Adipose tissue (tissue), 3 donors: Measurements from ENCODE around the gene RARB. TPM values are rescaled to one million over a fixed set of nuclear protein-coding genes. Genes with fewer than 3 reads are reported as not detected.

Source experiments
- H3K27ac ChIP-seq: one replicate; pipeline ENCODE4 v1.5.1; 2013; ENCODE audit warnings: low read depth, low read length
- WGBS, 3 donors: extraction: QIAGEN DNeasy Blood & Tissue Kit; methylation state at CpG; one replicate each; pipeline ENCODE4 v1.1.7; 2013; 5-methylcytosine and 5-hydroxymethylcytosine counted together
- polyA plus RNA-seq, 3 donors: library from polyadenylated mRNA; stranded (reverse); fragments of 200-250 nt; gene quantifications; one replicate each; pipeline ENCODE4 v1.2.3, GENCODE V29; 2013
- donor health status: healthy with polysubstance abuse.
- donor health status: Bipolar disorder and iron deficiency.
- donor health status: healthy.

RARB gene
- polyA plus RNA-seq, 3 donors: 0.75 to 4.7 (median 3.0) TPM

DNA sequence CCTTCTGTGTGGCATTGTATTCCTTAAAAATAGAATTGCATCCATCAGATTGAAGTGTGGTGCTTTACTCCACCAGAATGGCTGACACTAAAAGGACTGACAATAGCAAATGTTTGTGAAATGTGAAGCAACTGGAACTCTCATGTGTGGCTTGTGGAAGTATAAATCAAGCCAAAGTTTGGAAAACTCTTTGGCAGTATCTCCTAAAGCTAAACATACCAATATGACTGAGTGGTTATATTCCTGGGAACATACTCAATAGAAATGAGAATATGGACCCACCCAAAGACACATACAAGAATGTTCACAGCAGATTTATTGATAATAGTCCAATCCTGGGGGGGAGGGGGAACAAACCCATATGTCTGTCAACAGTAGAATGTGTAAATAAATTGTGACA, 87.1 kb downstream of the RARB start:
- no peak overlapping the region for H3K27ac ChIP-seq

DNA sequence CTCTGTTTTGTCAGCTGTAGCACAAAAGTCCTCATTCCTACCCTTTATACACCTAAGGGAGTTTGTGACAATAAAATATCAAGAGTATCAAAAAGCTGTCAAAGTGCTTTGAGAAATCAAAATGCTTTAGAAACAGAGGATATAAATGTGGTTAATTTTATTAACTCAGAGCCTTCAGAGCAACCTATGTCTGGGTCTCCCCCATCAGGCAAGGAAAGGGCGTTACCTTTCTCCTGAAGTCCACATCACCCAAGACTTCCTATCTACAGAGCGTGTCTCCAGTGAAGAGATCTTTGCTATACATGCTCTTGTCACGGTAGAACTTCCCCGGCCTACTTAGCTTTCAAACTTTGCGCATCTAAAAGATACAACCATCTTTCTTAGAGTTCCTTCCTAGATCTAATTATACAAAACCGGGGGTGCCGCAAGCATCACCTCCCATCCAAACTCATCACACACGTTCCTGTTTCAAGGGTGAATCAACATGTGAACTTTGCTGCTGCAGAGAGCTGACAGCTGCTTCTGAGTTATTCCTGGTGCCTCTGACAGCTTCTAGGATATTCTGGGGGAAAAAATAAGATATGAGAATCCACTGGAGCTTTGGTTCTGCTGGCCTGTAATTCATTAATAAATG, 93.0 kb downstream of the RARB start:
- no peak overlapping the region for H3K27ac ChIP-seq
- WGBS, 3 donors: 88 to 91% (median 90%) methylated on average over 8 of the region's 8 CpGs

DNA sequence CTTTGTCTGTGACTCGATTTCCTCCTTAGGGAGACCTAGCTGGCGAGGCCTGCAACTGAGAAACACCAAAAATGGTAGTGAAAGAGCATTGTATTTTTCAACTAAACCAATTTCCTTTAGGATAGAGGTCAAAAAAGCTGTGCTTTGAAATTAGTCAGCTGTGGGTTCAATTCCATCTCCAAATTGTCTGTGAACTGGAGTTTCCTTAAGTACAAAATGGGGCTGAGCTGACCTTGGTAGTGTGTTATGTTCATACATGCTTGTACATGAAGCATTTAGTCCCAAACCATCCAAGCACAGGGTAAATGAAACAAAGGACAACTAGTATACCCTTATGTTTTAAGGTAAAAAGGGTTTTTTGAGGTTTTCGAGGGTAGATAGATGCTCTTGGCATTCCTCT, 99.3 kb downstream of the RARB start:
- 81 to 84% (median 83%) methylated on average over 3 of the region's 3 CpGs for WGBS, 3 donors
- no peak overlapping the region for H3K27ac ChIP-seq

DNA sequence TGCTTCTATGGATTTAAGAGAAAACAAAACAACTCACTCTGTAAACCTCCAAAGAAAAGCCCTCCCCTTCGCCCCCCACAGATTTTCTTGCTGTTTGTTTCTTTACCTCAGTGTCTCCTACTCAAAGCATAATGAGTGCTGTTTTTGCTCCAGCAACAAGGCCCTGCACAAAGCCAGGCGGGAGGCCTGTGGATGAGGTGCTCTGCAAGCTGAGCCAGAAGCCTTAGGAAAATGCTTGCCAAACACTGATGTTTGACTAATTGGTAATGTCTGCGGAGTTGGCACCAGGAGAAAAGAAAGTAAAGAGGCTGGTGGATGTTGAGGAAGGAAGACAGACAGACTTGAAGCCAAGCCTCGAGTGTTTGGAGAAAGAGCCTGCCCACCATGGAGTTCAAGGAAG, 99.7 kb downstream of the RARB start:
- no peak overlapping the region for H3K27ac ChIP-seq
- 59 to 75% (median 69%) methylated on average over 4 of the region's 4 CpGs for WGBS, 3 donors

DNA sequence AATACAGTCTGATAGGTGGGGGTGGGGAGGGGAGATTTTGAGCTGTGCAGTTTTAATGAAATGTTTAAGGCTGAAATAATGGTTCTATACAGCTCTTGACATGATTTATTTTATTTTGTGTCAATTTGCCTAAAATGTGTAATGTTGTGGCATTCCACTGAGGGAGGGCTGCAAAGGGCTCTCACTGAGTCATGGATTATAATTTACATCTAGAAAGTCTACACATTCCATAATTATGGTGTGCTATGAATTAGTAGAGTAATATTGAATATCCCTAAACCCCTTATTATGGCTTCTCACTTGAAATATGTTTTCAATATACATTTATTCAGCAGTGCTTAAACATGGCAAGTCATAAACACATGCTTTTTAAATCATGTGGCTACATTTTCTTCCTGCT, 103.9 kb downstream of the RARB start:
- H3K27ac ChIP-seq: no peak overlapping the region

DNA sequence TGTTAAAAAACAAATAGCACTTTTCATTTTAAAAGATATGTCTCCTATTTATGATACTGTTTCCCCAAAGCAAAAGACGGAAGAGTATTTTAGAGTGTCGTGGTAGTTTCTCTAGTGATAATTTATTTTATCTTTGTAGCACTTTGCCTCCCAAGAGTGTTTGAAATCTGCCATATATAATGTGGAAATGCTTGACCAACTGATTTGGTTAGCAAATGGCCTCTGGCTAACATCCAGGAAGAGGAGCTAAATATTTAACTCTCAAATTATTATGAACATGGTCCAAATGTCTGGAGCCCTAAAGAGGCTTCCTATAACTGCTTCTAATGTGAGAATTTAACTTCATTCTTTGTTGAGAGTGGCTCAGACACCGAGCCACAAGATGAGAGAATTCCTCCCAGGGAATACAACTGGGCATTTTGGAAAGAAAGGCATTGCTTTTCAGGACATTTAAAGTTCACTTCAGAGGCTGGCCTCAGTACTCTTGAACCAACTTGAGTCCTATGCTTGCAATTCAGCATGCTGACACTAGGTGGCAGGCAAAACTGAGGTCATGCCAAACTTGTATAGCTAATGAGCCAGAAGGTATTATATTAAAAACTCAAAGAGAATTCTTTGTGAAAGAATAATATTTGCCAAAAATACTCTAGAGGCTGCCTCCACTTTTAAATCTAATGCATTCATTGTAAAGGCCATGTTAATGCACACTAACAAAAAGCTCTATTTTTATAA, 104.5 kb downstream of the RARB start:
- 76 to 82% (median 79%) methylated on average over 3 of the region's 3 CpGs for WGBS, 3 donors
- no peak overlapping the region for H3K27ac ChIP-seq

DNA sequence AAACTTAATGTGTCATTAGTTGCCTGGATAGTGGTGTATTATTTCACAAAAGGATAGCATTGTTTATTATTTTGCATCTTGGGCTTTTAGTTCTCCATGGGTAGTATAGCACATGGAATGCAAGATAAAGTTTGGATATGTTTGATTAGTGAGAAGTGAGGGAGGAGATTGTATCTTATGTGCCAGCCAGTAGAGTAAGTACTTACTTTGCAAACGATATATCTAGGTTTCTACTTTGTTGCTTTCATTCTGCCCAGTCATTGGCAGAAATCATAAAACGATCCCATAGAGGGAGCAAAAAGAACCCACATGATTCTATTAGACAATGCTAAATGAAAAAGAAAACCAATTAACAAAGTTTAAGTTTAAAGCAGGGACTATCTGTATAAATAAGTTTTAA, 105.3 kb downstream of the RARB start:
- 48 to 71% (median 58%) methylated on average over 2 of the region's 2 CpGs for WGBS, 3 donors
- no peak overlapping the region for H3K27ac ChIP-seq

DNA sequence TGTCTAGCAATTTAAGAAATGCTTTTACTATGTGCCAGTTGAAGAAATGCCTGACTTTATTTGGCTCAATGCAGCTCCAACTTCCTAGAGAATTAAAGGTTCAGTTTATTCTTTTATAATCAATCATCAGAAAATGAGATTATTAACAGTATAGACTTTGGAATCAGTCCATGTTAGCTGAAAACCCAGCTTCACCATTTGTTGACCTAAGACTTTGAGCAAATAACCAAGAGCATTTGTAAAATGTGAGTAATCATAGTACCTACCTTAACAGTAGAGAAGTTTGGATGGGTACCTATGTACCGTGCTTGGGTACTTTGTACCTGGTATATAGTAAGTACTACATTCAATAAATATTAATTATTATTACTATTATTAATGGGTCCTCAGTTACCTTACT, 105.9 kb downstream of the RARB start:
- 29 to 97% (median 93%) methylated on average over 1 of the region's 1 CpG for WGBS, 3 donors
- no peak overlapping the region for H3K27ac ChIP-seq

DNA sequence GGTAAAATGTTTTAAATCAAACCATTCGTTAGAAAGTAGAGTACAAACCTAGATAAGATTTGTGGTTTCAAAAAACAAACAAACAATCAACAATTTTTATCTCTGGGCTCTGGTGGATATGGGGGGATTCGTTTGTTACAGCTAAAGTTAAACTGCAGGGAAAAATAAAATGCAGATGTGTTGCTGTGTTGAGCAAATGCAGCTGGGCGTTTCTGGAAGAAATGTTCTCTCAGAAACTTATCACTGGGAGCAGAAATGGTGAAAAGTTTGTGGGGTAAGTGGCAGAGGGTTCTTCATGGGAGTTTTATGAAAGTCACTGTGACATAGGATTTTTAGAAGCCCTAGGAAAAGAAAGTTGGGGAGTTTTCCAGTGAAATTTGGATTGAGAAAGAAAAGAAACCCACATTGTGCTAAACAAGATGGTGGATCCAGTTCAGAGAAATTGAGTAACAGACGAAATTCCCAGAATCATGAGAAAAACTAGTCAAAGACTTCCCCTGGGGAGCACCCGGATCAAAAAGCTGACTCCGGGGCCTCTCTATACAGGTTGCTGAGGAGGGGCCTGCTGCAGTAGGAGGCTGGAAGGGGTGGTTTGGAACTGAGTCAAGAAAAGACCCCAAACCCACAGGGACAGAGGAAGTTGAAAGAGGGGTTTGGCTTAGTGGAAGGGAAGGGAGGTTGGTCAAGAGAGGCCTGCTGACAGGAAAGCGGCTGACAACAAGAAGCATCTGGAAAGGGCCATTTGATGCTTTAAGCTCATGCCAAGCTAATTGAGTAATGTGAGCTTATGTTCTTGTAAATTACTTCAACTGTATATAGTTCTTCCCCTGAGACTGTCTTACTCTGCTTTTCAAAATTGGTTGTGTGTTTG, 108.7 kb downstream of the RARB start:
- WGBS, 3 donors: 70 to 76% (median 74%) methylated on average over 7 of the region's 7 CpGs
- no peak overlapping the region for H3K27ac ChIP-seq

DNA sequence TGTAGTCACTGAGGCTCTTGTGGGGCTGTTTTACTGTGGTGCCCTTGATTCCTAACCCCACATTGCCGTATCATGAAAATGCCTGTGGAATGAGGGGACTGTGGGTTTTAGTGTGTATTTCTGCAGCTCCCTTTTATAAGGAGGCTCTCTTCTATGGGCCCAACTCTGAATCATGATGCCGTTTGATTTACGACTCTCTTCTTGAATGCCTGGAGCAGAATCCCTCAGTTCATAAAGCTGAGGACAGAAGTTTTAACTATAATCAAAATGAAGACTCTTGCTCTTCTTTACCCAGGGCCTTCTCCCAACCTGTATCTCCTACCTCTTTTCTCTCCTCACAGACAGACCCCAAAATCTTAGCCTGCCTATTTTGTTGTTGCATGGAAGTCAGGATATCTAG, 109.5 kb downstream of the RARB start:
- H3K27ac ChIP-seq: no peak overlapping the region
- WGBS, 3 donors: 87 to 96% (median 92%) methylated on average over 3 of the region's 3 CpGs

DNA sequence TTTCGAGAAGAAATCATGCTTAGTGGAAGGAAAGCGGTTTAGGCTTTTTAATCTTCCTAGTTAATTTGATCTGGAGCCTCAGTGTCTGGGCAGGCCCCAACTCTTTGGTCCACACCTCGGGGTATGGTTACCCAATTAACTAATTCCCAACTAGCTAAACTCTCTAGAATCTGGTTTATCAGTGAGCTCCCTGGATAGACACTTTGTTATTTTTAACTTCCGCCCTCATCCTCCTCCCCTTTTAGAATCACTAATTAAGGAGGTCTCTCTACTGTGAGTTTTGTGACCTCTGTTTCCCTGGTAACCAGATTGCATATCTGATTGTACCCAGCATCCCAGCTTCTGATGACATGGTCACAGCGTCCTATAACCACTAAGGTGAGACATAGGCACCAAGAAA, 112.2 kb downstream of the RARB start:
- H3K27ac ChIP-seq: no peak overlapping the region
- WGBS, 3 donors: 76 to 87% (median 78%) methylated on average over 5 of the region's 5 CpGs

DNA sequence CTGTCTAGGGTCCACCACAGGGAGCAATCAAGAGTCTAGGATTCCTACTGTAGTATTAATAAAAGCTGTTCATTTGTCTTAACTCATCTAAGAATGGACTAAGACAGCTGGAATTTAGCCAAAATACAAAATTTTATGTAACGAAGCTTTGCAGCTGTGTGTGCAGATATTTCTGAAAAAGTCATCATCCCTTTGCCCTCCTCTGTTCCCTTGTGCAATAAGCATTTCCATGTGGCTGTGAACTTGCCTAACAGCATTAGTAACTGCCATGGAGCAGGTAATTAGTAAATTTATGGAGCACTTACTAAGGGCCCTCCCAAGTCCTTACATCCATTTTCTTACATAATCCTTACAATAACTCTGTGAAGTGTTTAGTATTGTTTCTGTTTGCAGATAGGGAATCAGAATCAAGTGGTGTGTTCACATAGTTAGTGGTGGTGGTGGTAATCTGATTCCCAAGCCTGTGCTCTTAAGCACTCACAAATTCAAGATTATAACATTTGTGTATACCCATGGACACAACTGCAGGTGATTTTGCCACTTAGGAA, 114.5 kb downstream of the RARB start:
- H3K27ac ChIP-seq: no peak overlapping the region
- WGBS, 3 donors: 19 to 58% (median 41%) methylated on average over 1 of the region's 1 CpG

DNA sequence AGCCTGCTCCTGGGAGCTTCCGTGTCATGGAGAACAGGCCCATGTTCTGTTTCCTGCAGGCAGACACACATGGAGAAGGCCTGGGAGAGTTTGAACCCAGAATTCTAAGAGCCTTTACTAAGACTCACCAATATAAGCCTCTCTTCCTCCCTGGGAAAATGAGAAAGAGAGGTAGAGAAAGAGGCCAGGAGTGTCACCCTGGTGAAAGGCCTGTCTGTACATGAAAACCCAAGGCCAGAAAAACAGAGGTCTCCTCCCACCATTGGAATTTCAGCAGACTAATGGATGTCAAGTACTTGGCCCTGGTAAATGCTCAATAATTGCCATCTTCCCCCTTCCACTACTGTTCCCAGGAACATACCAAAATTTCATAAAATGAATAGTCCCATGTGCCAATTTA, 119.0 kb downstream of the RARB start:
- WGBS, 3 donors: 96 to 100% (median 98%) methylated on average over 1 of the region's 1 CpG

DNA sequence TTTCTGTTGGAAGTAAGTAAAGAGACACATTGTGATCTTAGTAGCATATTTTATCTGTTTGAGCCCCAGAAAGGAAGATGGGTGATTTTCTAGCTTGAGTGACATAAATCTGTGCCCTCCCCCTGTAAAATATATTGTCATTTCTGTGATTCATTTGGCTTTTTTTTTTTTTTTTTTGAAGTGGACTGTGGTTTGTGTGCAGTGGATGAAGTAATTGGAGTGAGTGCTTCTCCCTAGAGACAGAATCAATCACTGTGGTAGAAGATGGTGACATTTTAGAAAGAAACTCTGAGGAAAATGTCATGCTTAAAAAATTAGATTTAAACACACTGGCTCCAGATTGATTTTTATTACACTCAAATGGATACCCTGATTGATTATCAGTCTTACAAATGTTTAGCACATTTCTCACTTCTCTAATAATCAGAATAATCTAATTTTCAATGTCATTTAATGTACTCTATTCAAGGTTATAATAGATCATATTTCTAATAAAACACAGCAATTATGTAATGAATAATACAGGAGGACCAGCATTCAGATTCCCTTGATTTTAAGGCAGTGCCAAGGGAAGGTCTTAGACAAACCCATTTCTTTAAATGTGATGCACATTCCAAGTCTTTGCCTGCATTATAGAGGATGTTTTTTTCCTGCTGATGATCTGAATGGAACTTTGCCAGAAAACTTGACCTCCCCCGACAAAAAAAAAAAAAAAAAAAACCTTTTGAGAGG, 120.0 kb downstream of the RARB start:
- no peak overlapping the region for H3K27ac ChIP-seq
- WGBS, 3 donors: 24 to 30% (median 29%) methylated on average over 1 of the region's 1 CpG

More for the DNA sequence above, 119.0 kb downstream of the RARB start:
- no peak overlapping the region for H3K27ac ChIP-seq

DNA sequence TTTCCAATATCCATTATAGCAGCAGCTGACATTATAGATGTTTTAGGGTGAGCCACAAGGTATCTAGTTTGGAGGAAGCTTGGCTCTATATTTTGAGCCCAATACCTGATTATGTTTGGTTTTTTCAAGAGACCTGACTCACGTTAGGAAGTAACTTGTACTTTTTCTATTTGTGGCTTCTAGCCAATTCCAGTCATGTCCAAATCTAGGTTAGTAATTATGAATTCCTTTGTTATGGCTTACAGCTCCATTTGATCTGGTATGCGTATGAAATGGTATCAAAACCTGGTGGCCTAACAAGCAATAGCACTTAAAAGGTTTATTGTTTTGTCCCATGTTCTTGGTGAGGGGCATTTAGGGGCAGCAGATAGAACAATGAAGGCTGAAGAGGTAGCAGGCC, 120.8 kb downstream of the RARB start:
- H3K27ac ChIP-seq: no peak overlapping the region
- WGBS, 3 donors: 61 to 66% (median 63%) methylated on average over 2 of the region's 2 CpGs

DNA sequence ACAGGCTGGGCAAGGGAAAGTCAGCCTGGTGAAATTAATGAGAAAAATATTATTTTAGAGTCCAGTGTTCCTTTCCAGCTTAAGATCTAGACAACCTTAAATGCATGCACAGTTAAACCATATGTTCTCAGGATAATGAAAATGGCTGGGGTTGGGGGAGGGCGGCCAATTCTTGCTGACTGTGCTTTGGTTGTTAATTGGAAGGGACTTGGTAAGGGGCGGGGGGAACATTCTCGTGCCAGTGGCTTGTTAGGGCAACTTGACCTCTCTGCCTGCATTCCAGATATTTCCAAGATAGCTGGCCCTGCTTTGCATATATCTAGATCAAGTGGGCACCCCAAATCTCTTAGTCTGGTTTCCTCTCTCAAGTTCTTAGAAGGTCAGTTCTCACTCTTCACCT, 124.2 kb downstream of the RARB start:
- 86 to 96% (median 91%) methylated on average over 3 of the region's 3 CpGs for WGBS, 3 donors
- H3K27ac ChIP-seq: no peak overlapping the region

DNA sequence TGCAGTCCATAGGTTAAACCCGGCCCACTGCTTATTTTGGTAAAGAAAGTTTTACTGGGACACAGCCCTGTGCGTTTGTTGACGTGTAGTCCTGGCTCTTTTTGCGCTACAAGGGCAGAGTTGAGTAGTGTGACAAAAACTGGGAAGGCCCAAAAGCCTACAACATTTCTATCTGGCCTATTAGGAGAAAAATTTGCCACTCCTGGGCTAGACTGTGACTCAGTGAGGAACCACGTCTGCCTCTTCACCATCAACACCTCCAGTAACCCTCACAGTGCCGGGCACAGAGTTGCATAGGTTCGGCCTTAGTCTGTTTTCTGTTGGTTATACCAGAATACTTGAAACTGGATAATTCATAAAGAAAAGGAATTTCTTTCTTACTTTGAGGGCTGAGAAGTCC, 126.3 kb downstream of the RARB start:
- H3K27ac ChIP-seq: no peak overlapping the region
- WGBS, 3 donors: 91 to 96% (median 95%) methylated on average over 7 of the region's 7 CpGs

DNA sequence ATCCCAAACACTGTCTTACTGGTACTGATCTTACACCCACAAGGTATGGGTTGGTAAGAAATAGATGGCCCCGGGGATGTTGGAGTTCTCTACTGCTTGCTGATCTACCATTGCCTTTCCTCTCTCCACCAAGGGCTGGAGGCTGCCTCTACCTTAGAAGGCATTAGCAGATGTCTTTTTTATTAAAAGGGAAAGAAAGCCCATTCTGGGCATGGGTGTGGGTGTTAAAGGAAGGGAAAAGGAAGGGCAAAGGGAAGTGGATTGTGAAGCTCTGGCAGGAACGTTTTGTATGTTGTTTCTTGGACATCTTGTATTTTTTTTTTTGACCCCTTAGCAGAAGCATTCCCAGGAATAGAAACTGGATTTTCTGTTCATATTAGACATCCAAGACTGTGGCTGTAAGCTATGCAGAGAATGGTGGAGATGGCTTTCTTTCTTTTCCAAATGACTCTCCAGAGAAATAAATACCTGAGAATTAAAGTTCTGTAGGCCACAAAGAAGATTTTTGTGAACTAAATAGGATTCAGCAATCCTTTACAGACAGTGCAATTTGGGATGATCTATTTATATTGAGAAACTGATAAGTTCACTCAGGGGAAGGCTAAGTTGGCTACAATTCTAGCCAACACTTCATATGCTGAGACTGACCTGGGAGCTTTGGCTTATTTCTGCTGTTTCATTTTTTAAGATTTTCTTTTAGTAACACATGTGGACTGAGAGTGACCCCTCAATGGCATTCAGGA, 127.8 kb downstream of the RARB start:
- no peak overlapping the region for H3K27ac ChIP-seq
- WGBS, 3 donors: 39 to 59% (median 40%) methylated on average over 2 of the region's 2 CpGs
